Epithelial cell of proximal tubule (primary cell): ENCODE measurements around the gene RAB23. TPM values are rescaled to one million over a fixed set of nuclear protein-coding genes. Genes with fewer than 3 reads are reported as not detected.

Source experiments
- DNase-seq: peaks from one replicate; pipeline ENCODE4 v3.0.0-alpha.2; 2011; ENCODE audit warnings: low read depth
- H3K4me3 ChIP-seq: 2 replicates; pipeline ENCODE4 v1.5.1; 2011; ENCODE audit warnings: low read depth, mild to moderate bottlenecking, low read length
- CTCF ChIP-seq: conservative IDR thresholded peaks from 2 replicates; pipeline ENCODE4 v1.5.1; 2012; ENCODE audit warnings: low read depth, mild to moderate bottlenecking, low read length
- total RNA-seq: library from RNA; depleted of rRNA; stranded (reverse); fragments of >200 nt; gene quantifications from 2 replicates; pipeline ENCODE4 v1.2.3, GENCODE V29; 2015

RAB23 gene
- total RNA-seq, 1 donor from 2014 or later: 10.2 TPM

DNA sequence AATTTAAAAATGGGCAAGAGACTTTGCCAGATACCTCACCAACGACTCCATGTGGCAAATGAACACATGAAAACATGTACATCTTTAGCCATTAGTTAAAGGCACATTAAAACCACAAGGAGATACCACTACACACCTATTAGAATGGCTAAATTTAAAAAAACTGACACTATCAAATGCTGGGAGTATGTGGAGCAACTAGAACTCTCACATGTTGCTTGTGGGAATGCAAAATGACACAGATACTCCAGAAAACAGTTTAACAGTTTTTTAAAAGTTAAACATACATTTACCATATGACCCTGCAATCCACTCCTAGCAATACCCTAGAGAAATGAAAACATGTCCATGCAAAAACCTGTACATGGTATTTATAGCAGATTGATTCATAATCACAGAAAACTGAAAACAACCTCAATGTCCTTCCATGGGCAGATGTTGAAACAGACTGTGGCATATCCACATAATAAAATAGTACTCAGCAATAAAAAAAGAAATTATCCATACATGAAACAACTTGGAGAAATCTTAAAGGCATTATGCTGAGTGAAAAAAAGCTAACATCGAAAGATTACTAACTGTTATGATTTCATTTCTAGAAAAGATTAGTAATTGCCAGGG is 1.9 kb downstream of the RAB23 start:
- TF ChIP-seq CTCF: no peak

DNA sequence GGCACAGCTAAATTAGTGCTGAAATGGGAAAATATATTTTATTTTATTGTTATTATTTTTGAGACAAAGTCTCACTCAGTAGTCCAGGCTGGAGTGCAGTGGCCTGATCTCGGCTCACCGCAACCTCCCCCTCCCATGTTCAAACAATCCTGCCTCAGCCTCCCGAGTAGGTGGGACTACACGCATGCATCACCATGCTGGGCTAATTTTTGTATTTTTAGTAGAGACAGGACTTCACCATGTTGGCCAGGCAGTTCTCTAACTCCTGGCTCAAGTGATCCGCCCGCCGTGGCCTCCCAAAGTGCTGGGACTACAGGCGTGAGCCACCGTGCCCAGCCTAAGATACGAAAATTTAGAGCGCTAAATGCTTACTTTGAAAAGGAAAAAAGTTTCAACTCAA is 4.8 kb downstream of the RAB23 start:
- no peak for DNase-seq
- TF ChIP-seq CTCF: no peak
- no peak overlapping the region for H3K4me3 ChIP-seq

More for the DNA sequence above, 1.9 kb downstream of the RAB23 start:
- peak overlapping the region; percentile 95 for H3K4me3 ChIP-seq
- DNase-seq: no peak

DNA sequence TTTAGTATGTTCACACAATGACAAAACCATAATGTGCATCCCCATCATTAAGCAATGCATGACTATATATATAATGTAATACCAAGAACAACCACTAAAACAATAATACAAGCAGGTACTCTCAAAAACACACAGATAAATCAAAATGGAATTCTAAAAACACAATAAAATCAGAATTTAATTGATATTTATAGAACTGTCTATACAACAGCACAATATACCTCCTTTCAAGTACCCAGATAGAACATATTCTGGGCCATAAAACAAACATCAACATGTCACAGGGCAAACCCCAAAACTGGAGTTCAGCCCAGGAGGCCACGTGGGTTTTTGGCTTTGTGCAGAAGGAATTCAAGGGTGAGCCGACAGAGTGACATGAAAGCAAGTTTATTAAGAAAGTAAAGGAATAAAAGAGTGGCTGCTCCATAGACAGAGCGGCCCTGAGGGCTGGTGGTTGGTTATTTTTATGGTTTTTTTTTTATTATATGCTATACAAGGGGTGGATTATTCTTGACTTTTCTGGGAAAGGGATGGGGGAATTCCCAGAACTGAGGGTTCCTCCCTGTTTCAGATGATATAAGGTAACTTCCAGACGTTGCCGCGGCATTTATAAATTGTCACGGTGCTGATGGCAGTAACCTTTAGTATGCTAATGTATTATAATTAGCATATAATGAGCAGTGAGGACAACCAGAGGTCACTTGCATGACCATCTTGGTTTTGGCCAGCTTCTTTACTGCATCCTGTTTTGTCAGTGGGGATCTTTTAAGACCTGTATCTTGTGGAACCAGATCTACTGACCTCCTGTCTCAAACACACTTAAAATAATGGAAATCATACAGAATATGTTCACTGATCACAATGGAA is 5.6 kb downstream of the RAB23 start:
- H3K4me3 ChIP-seq: no peak overlapping the region
- DNase-seq: no peak
- TF ChIP-seq CTCF: no peak

DNA sequence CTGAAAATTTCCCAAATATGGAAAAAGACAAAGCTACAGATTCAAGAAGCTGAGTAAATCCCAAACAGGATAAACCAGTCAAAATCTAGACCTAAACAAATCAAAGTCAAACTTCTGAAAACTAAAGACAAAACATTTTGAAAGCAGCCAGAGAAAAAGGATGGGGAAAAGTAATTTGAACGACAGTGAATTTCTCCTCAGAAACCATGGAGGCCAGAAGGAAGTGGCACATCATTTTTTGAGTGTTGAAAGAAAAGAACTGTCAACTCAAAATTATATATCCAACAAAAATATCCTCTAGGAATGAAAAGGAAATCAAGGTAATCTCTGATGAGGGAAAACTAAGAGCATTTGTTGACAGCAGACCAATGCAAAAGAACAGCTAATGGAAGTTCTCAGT is 6.8 kb downstream of the RAB23 start:
- no peak for TF ChIP-seq CTCF
- no peak overlapping the region for H3K4me3 ChIP-seq
- no peak for DNase-seq

DNA sequence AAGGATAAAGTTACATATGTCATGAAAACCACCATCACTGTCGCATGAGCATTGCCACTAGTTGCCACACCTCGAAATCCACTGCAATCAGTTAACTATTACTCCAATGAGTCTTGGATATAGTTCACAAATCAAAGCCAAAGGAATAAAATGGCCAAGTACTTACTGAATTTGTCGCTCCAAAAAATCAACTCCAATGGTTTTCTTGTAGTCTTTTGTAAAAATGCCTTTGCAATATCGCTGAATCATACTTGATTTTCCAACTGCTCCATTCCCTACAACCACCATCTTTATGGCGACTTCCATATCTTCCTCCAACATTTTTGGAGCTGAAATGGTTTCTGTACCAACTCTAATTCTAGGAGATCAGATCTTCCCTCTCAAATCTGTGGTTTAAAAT is 12.0 kb downstream of the RAB23 start:
- TF ChIP-seq CTCF: no peak

DNA sequence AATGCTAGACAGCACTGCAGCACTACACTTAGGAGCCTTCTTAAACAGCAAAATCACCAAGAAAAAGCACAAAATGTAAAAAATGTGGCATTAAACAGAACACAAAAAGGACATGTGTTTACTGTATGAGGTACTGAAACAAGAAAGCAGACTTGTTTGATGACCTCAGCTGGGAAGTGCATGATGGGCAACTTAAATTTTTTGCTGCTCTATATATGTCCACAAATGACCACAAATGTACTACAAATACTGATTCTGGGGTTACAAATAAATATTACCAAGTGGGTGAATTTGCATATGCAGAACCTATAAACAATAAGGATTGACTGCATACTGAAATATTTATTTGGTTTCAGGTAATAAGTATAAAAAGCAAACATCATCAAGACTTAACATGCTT is 13.1 kb downstream of the RAB23 start:
- no peak overlapping the region for H3K4me3 ChIP-seq
- no peak for DNase-seq
- TF ChIP-seq CTCF: no peak

More for the DNA sequence above, 12.0 kb downstream of the RAB23 start:
- no peak for DNase-seq
- H3K4me3 ChIP-seq: no peak overlapping the region
